Measurements from ENCODE around the gene CD44. TPM values are rescaled to one million over a fixed set of nuclear protein-coding genes. Genes with fewer than 3 reads are reported as not detected.

CD44 gene
- total RNA-seq, 4 donors from 2014 or later = 92.7 to 627 (median 158) TPM

DNA sequence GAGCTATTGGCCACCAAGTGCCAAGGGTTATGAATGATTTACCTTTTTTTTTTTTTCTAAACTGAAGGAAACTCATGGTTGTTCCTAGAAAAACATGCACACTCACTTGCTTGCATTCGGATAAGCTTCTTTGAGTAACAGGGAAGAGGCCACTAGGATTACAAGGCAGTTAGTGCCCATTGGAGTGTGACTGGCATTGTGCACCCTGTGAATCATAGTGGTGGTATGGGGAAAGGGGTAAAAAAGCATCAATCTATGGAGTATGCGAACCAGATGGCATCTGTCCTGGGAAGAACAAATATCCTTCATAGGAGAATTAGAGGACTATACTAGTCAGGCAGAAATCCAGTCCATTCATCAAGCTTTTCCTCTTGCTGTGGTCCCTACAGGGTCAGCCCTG lies 24.2 kb downstream of the CD44 start:
- TF ChIP-seq CTCF (IDR thresholded peaks at IDR 0.05) = no peak
- DNase-seq (ENCODE audit: low spot score) (no peak), ATAC-seq (ENCODE audit: low FRiP score) (no peak)

DNA sequence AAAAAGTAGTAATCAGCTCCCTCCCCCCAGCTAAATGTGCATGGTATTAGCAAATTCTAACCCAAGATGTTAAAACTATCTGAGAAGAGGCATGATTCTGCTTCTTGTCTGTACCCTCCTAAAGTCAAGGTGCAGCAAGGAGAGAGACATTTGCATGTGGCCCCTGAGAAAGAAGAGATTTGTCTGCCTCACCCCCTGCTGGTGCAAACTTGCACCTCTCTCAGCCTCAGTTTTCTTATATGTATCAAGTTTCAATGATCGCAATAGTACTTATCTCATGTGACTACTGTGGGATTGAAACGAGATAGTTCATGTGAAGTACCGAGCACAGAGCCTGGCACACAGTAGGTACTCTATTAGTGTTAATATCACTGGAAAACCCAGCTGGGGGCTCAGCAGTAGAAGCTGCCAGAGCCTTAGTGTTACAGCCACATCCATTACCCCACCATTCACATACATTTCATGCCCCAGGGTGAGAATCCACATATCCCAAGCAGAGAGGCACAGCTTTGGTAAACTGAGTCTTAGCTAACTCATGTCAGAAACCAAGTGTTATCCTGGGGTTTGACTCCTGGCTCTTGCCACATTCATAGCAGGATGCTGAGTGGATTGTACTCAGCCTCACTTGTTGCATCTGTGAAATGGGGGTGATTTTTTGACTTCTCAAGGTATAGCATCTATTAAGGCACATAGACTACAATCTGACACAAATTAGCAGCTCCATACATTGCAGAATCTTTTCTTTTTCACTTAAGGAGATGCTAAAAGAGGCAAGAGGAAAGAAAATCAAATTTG lies 24.9 kb downstream of the CD44 start:
- TF ChIP-seq CTCF (IDR thresholded peaks at IDR 0.05) = no peak
- no peak for DNase-seq (ENCODE audit: low spot score)
- no peak for ATAC-seq (ENCODE audit: low FRiP score)

- TF ChIP-seq CTCF (IDR thresholded peaks at IDR 0.05) = no peak
- DNase-seq (ENCODE audit: low spot score) (no peak), ATAC-seq (ENCODE audit: low FRiP score) (no peak)
These were observed 26.1 kb downstream of the CD44 start for GRCh38 chr11:35165030-35165422.

GRCh38 chr11:35165423-35166368 lies 26.7 kb downstream of the CD44 start:
- no peak for TF ChIP-seq CTCF (IDR thresholded peaks at IDR 0.05)
- DNase-seq (ENCODE audit: low spot score) = no peak
- peak; percentile 53 for ATAC-seq (ENCODE audit: low FRiP score)

DNA sequence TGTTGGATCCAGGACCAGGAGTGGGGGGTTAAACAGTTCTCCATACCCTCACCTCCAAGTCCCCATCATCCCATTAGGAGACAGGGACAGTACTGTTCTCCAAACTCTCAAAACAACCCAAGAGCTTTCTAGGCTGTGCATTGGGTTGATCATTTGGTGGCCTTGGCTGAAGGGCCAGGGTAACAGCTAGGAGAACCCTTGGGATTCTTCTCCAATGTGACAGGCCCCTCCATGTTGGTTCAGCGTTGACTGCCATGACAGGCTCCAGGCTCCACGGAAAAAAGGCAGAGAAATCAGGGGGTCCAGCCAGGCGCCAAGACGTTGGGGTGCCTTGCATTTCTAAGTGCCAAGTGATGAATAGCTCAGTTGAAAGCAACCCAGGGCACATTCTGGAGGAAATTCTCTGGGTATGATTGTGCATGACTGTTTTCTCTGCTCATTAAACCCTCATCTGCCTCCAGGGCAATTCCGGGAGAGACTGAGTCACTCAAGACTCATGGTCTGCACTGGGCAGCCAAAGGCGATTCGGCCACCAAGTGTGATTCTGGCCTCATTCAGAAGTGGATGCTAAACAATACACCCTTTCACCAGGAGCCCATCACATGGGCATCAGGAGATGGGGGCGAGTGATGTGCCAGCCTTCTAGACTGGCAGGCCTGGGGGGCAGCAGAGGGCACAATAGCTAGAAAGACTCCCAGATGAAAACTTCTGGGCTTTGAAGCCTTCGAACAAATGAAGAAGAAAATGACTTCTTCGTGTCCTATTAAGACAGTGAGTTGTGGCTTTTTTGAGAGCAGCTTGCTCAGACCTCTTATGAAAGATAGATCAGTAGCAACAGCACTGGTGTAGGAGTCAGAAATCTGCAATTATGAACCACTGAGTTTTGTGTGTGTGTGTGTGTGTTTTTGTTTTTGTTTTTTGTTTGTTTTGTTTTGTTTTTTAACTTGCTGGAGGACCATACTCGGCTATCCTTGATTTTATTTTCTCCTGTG lies 27.7 kb downstream of the CD44 start:
- DNase-seq (ENCODE audit: low spot score) = no peak
- TF ChIP-seq CTCF (IDR thresholded peaks at IDR 0.05) = no peak
- ATAC-seq (ENCODE audit: low FRiP score) = peak; percentile 37

- no peak for TF ChIP-seq CTCF (IDR thresholded peaks at IDR 0.05)
- ATAC-seq (ENCODE audit: low FRiP score) = no peak
- no peak for DNase-seq (ENCODE audit: low spot score)
These were observed 28.5 kb downstream of the CD44 start for GRCh38 chr11:35167426-35167954.
